ENCODE measurements around the gene ARHGEF17.

DNA sequence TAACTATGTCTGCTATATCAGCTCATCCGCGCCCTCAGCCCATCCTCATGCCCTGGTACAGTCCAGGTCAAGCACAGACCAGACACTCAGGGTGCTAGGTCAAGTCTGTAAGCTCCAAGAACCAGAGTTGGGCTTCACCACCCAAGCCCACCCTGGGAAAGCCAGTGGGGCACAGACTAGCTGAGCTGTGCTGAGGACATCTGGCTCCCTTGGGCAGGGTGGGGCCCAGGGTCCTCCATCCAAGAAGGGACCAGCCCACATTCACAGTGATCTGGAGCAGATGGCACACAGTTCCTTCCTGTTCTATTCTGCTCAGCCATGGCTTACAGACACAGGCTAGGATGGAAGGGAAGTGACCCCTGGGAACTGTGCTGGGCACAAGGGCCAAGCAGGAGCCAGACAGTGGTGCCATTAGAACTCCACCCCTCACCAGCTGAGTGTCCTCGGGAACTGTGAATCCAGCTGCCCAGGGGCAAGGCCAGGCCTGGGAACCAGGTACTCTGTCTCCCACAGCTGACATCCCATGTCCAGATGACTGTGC, 26.8 kb upstream of the ARHGEF17 start:
- TF ChIP-seq CBX8 (IDR thresholded peaks at IDR 0.05; ENCODE audit: borderline replicate concordance, low read depth, low read length) (no peak), POLR2AphosphoS5 (IDR thresholded peaks at IDR 0.05; ENCODE audit: low read depth, low read length) (no peak), KDM1A (IDR thresholded peaks at IDR 0.05; ENCODE audit: borderline replicate concordance, low read length) (no peak)
- TF ChIP-seq, protein P1, sequence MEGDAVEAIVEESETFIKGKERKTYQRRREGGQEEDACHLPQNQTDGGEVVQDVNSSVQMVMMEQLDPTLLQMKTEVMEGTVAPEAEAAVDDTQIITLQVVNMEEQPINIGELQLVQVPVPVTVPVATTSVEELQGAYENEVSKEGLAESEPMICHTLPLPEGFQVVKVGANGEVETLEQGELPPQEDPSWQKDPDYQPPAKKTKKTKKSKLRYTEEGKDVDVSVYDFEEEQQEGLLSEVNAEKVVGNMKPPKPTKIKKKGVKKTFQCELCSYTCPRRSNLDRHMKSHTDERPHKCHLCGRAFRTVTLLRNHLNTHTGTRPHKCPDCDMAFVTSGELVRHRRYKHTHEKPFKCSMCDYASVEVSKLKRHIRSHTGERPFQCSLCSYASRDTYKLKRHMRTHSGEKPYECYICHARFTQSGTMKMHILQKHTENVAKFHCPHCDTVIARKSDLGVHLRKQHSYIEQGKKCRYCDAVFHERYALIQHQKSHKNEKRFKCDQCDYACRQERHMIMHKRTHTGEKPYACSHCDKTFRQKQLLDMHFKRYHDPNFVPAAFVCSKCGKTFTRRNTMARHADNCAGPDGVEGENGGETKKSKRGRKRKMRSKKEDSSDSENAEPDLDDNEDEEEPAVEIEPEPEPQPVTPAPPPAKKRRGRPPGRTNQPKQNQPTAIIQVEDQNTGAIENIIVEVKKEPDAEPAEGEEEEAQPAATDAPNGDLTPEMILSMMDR (IDR thresholded peaks at IDR 0.05; ENCODE audit: control extremely low read depth in 1 of 3, insufficient read depth in 1 of 3, low read depth in 1 of 3, low read length in 3 of 3) = no peak

Data from H1 (cell line).